Ishikawa (cell line): ENCODE measurements around the gene PHF20.

Experiments
- CREB1 ChIP-seq: IDR thresholded peaks from 2 replicates; pipeline ENCODE4 v1.6.1; 2012; ENCODE audit warnings: low read depth
- EGR1 ChIP-seq: IDR thresholded peaks from 2 replicates; pipeline ENCODE4 v1.6.1; 2012
- EP300 ChIP-seq: IDR thresholded peaks from 2 replicates; pipeline ENCODE4 v1.6.1; 2012; ENCODE audit warnings: borderline replicate concordance
- FOXM1 ChIP-seq: IDR thresholded peaks from 2 replicates; pipeline ENCODE4 v1.6.1; 2012; ENCODE audit warnings: low read depth, borderline replicate concordance
- MAX ChIP-seq: IDR thresholded peaks from 2 replicates; pipeline ENCODE4 v1.6.1; 2012
- RAD21 ChIP-seq: IDR thresholded peaks from 2 replicates; pipeline ENCODE4 v1.6.1; 2012; ENCODE audit warnings: low read depth
- REST ChIP-seq: IDR thresholded peaks from 2 replicates; pipeline ENCODE4 v1.6.1; 2012; ENCODE audit warnings: low read depth, mild to moderate bottlenecking
- TAF1 ChIP-seq: IDR thresholded peaks from 2 replicates; pipeline ENCODE4 v1.6.1; 2012; ENCODE audit warnings: low read depth, mild to moderate bottlenecking
- TCF12 ChIP-seq: IDR thresholded peaks from 2 replicates; pipeline ENCODE4 v1.6.1; 2012; ENCODE audit warnings: low read depth
- TEAD4 ChIP-seq: IDR thresholded peaks from 2 replicates; pipeline ENCODE4 v1.6.1; 2012
- USF1 ChIP-seq: IDR thresholded peaks from 2 replicates; pipeline ENCODE4 v1.6.1; 2012
- YY1 ChIP-seq: IDR thresholded peaks from 2 replicates; pipeline ENCODE4 v1.6.1; 2012; ENCODE audit warnings: low read depth

GRCh38 chr20:35856866-35857265 is 85.1 kb downstream of the PHF20 start:
- TF ChIP-seq EP300 = no peak
- no peak for TF ChIP-seq CREB1
- TF ChIP-seq YY1 = no peak
- TF ChIP-seq TCF12 = no peak
- no peak for TF ChIP-seq TEAD4
- no peak for TF ChIP-seq TAF1
- TF ChIP-seq REST = no peak
- no peak for TF ChIP-seq RAD21
- TF ChIP-seq FOXM1 = no peak
- no peak for TF ChIP-seq MAX
- no peak for TF ChIP-seq USF1
- no peak for TF ChIP-seq EGR1
